HEK293 (cell line): Measurements from ENCODE around the gene C9orf40.

Experiments used
- CTCF ChIA-PET: fragments of 350-600 bp; formaldehyde crosslinking; extraction: SDS; loops from one replicate; lab custom pipeline; 2021; ENCODE audit warnings: antibody characterized with exemption; lab: Yijun Ruan, JAX
- POLR2A ChIA-PET: fragments of 300-600 bp; formaldehyde crosslinking; extraction: SDS; loops from one replicate; lab custom pipeline; 2020; ENCODE audit warnings: antibody characterized with exemption, inconsistent platforms; lab: Yijun Ruan, JAX
- H3K27ac ChIP-seq: fragments of 200-500 bp; sonication (Bioruptor generic); 2 replicates; pipeline ENCODE4 v1.5.1; 2014; ENCODE audit warnings: low read depth, low read length, control low read depth, inconsistent platforms; ENCODE audit errors: extremely low read depth
- H3K36me3 ChIP-seq, 2 experiments: fragments of 200-500 bp in 1 of 2; sonication (Bioruptor generic) in 1 of 2; 1 replicate in 1 of 2; 2 replicates in 1 of 2; pipeline ENCODE4 v1.5.1; 2014 to 2017; ENCODE audit warnings: inconsistent platforms in 2 of 2, low read length in 2 of 2; ENCODE audit not compliant: control insufficient read depth in 2 of 2, insufficient read depth in 1 of 2
- H3K4me1 ChIP-seq: fragments of 200-500 bp; sonication (Bioruptor generic); 2 replicates; pipeline ENCODE4 v1.5.1; 2014; ENCODE audit warnings: mild to moderate bottlenecking, low read length, inconsistent platforms; ENCODE audit not compliant: control insufficient read depth, insufficient read depth
- H3K4me3 ChIP-seq: 2 replicates; pipeline ENCODE4 v1.5.1; 2011; ENCODE audit warnings: low read depth, mild to moderate bottlenecking, control low read depth, low read length, moderate library complexity
- H3K9me3 ChIP-seq: fragments of 200-500 bp; sonication (Bioruptor generic); 2 replicates; pipeline ENCODE4 v1.5.1; 2014; ENCODE audit warnings: low read depth, low read length, inconsistent platforms; ENCODE audit not compliant: control insufficient read depth, insufficient read depth
- ATF2 ChIP-seq: fragments of 450-650 bp; formaldehyde crosslinking; IDR thresholded peaks from 2 replicates; pipeline ENCODE4 v1.5.1; 2016; ENCODE audit warnings: missing biosample characterization, missing genetic modification characterization, low read depth
- FEZF1 ChIP-seq: fragments of 450-650 bp; formaldehyde crosslinking; IDR thresholded peaks from 2 replicates; pipeline ENCODE4 v1.5.1; 2016; ENCODE audit warnings: missing biosample characterization, missing genetic modification characterization
- GFI1B ChIP-seq: fragments of 450-650 bp; formaldehyde crosslinking; IDR thresholded peaks from 2 replicates; pipeline ENCODE4 v1.5.1; 2016; ENCODE audit warnings: missing biosample characterization, missing genetic modification characterization
- HOXA7 ChIP-seq: sonication (generic); formaldehyde crosslinking; IDR thresholded peaks from 2 replicates; pipeline ENCODE4 v1.8.1; 2022; ENCODE audit warnings: missing genetic modification reagents, borderline replicate concordance
- HOXC10 ChIP-seq: sonication (generic); formaldehyde crosslinking; IDR thresholded peaks from 2 replicates; pipeline ENCODE4 v1.8.1; 2023; ENCODE audit warnings: mild to moderate bottlenecking, missing genetic modification reagents
- REPIN1 ChIP-seq: fragments of 450-650 bp; formaldehyde crosslinking; IDR thresholded peaks from 2 replicates; pipeline ENCODE4 v1.5.1; 2017; ENCODE audit warnings: missing biosample characterization, missing genetic modification characterization, low read depth
- SALL2 ChIP-seq: fragments of 450-650 bp; formaldehyde crosslinking; IDR thresholded peaks from 2 replicates; pipeline ENCODE4 v1.5.0; 2017; ENCODE audit warnings: missing biosample characterization, mild to moderate bottlenecking, missing genetic modification characterization, borderline replicate concordance
- TCF7L2 ChIP-seq: IDR thresholded peaks from 2 replicates; pipeline ENCODE4 v1.6.1; 2011; ENCODE audit warnings: low read depth, mild to moderate bottlenecking, inconsistent platforms, low read length, moderate library complexity, borderline replicate concordance
- ZBTB20 ChIP-seq: fragments of 450-650 bp; formaldehyde crosslinking; IDR thresholded peaks from 2 replicates; pipeline ENCODE4 v1.5.1; 2016; ENCODE audit warnings: missing biosample characterization, missing genetic modification characterization
- ZFHX2 ChIP-seq: fragments of 450-650 bp; formaldehyde crosslinking; conservative IDR thresholded peaks from 2 replicates; pipeline ENCODE4 v1.5.1; 2016; ENCODE audit warnings: missing biosample characterization, missing genetic modification characterization
- ZFP41 ChIP-seq: fragments of 450-650 bp; formaldehyde crosslinking; IDR thresholded peaks from 2 replicates; pipeline ENCODE4 v1.5.1; 2016; ENCODE audit warnings: missing biosample characterization, missing genetic modification characterization, borderline replicate concordance
- ZNF133 ChIP-seq: fragments of 450-650 bp; formaldehyde crosslinking; IDR thresholded peaks from 2 replicates; pipeline ENCODE4 v1.5.1; 2016; ENCODE audit warnings: missing biosample characterization, missing genetic modification characterization
- ZNF169 ChIP-seq: fragments of 450-650 bp; formaldehyde crosslinking; IDR thresholded peaks from 2 replicates; pipeline ENCODE4 v1.5.1; 2016; ENCODE audit warnings: missing biosample characterization, missing genetic modification characterization
- ZNF2 ChIP-seq: fragments of 450-650 bp; formaldehyde crosslinking; IDR thresholded peaks from 2 replicates; pipeline ENCODE4 v1.5.1; 2016; ENCODE audit warnings: missing biosample characterization, missing genetic modification characterization
- ZNF311 ChIP-seq: fragments of 450-650 bp; formaldehyde crosslinking; IDR thresholded peaks from 2 replicates; pipeline ENCODE4 v1.5.1; 2017; ENCODE audit warnings: missing biosample characterization, missing genetic modification characterization, borderline replicate concordance
- ZNF324 ChIP-seq: fragments of 450-650 bp; formaldehyde crosslinking; IDR thresholded peaks from 2 replicates; pipeline ENCODE4 v1.5.1; 2016; ENCODE audit warnings: missing biosample characterization, missing genetic modification characterization
- ZNF350 ChIP-seq: fragments of 450-650 bp; formaldehyde crosslinking; IDR thresholded peaks from 2 replicates; pipeline ENCODE4 v1.5.0; 2017; ENCODE audit warnings: missing biosample characterization, mild to moderate bottlenecking, missing genetic modification characterization
- ZNF354C ChIP-seq: fragments of 450-650 bp; formaldehyde crosslinking; IDR thresholded peaks from 2 replicates; pipeline ENCODE4 v1.5.1; 2016; ENCODE audit warnings: missing biosample characterization, missing genetic modification characterization, low read depth, borderline replicate concordance
- ZNF362 ChIP-seq: fragments of 450-650 bp; formaldehyde crosslinking; IDR thresholded peaks from 2 replicates; pipeline ENCODE4 v1.5.1; 2016; ENCODE audit warnings: missing biosample characterization, missing genetic modification characterization
- ZNF404 ChIP-seq: fragments of 450-650 bp; formaldehyde crosslinking; IDR thresholded peaks from 2 replicates; pipeline ENCODE4 v1.5.1; 2017; ENCODE audit warnings: missing biosample characterization, missing genetic modification characterization
- ZNF423 ChIP-seq: fragments of 450-650 bp; formaldehyde crosslinking; IDR thresholded peaks from 2 replicates; pipeline ENCODE4 v1.5.1; 2016; ENCODE audit warnings: missing biosample characterization, missing genetic modification characterization
- ZNF426 ChIP-seq: fragments of 450-650 bp; formaldehyde crosslinking; IDR thresholded peaks from 2 replicates; pipeline ENCODE4 v1.5.1; 2017; ENCODE audit warnings: missing biosample characterization, missing genetic modification characterization, mild to moderate bottlenecking, inconsistent platforms, moderate library complexity
- ZNF513 ChIP-seq: fragments of 450-650 bp; IDR thresholded peaks from 2 replicates; pipeline ENCODE4 v1.5.1; 2018; ENCODE audit warnings: missing biosample characterization, missing genetic modification characterization
- ZNF555 ChIP-seq: fragments of 450-650 bp; formaldehyde crosslinking; conservative IDR thresholded peaks from 2 replicates; pipeline ENCODE4 v1.5.1; 2017; ENCODE audit warnings: missing biosample characterization, mild to moderate bottlenecking, missing genetic modification characterization, inconsistent platforms
- ZNF558 ChIP-seq: fragments of 450-650 bp; formaldehyde crosslinking; IDR thresholded peaks from 2 replicates; pipeline ENCODE4 v1.5.1; 2016; ENCODE audit warnings: missing biosample characterization, missing genetic modification characterization
- ZNF571 ChIP-seq: fragments of 450-650 bp; formaldehyde crosslinking; IDR thresholded peaks from 2 replicates; pipeline ENCODE4 v1.5.0; 2017; ENCODE audit warnings: missing biosample characterization, missing genetic modification characterization
- ZNF621 ChIP-seq: fragments of 450-650 bp; formaldehyde crosslinking; IDR thresholded peaks from 2 replicates; pipeline ENCODE4 v1.5.1; 2017; ENCODE audit warnings: missing biosample characterization, missing genetic modification characterization
- ZNF623 ChIP-seq: fragments of 450-650 bp; formaldehyde crosslinking; IDR thresholded peaks from 2 replicates; pipeline ENCODE4 v1.5.1; 2016; ENCODE audit warnings: missing biosample characterization, missing genetic modification characterization
- ZNF624 ChIP-seq: fragments of 450-650 bp; formaldehyde crosslinking; IDR thresholded peaks from 2 replicates; pipeline ENCODE4 v1.5.1; 2017; ENCODE audit warnings: missing biosample characterization, missing genetic modification characterization
- ZNF629 ChIP-seq: fragments of 450-650 bp; formaldehyde crosslinking; IDR thresholded peaks from 2 replicates; pipeline ENCODE4 v1.5.1; 2017; ENCODE audit warnings: missing biosample characterization, missing genetic modification characterization
- ZNF658 ChIP-seq: fragments of 450-650 bp; formaldehyde crosslinking; IDR thresholded peaks from 2 replicates; pipeline ENCODE4; 2016; ENCODE audit warnings: missing biosample characterization, missing genetic modification characterization
- ZXDB ChIP-seq: fragments of 450-650 bp; formaldehyde crosslinking; IDR thresholded peaks from 2 replicates; pipeline ENCODE4 v1.5.1; 2016; ENCODE audit warnings: missing biosample characterization, missing genetic modification characterization
- TF ChIP-seq, protein P1 (sequence below): fragments of 450-650 bp; IDR thresholded peaks from 2 replicates; pipeline ENCODE4 v1.5.1; 2018; ENCODE audit warnings: missing biosample characterization, mild to moderate bottlenecking, missing genetic modification characterization

The C9orf40 gene

GRCh38 chr9:74940600-74940999, 12.1 kb downstream of the C9orf40 start (continued):
- TF ChIP-seq ATF2 (tag by site-specific recombination): no peak
- TF ChIP-seq ZNF324 (tag by site-specific recombination): no peak
- TF ChIP-seq ZBTB20 (tag by site-specific recombination): no peak
- no peak for TF ChIP-seq ZNF513 (tag by site-specific recombination)
- TF ChIP-seq ZNF623: no peak
- no peak for TF ChIP-seq ZFHX2 (tag by site-specific recombination)
- TF ChIP-seq ZNF362 (tag by site-specific recombination): no peak
- TF ChIP-seq ZNF558 (tag by site-specific recombination): no peak
- TF ChIP-seq, all 188 proteins: peak for 0

DNA sequence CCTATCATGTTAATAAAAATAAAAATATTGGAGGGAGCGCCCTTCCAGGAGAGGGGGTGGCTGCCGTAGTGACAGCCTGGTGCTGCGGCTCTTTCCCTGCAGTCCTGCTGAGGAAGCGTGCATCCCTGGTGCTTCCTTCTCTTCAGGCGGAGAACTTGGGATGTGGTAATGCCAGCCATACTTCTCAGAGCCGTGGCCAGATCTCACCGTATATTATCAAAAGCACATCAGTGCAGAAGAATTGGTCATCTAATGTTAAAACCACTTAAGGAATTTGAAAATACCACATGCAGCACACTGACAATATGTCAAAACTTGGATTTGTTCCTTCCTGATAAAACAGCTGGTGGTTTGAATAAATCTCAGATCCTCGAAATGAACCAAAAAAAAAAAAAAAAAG, 17.7 kb downstream of the C9orf40 start:
- Histone ChIP-seq H3K9me3 (no peaks in the 10 kb centered on the region), H3K4me3 (no peak overlapping the region), H3K27ac (no peak overlapping the region), H3K36me3 (no peaks in the 10 kb centered on the region), H3K4me1 (no peaks in the 10 kb centered on the region)
- ChIA-PET POLR2A (no interaction called here), CTCF (no interaction called here)
- TF ChIP-seq ZNF658 (tag by site-specific recombination) (no peak), ZNF571 (tag by site-specific recombination) (no peak), HOXC10 (no peak), ZNF621 (tag by site-specific recombination) (no peak), ZNF133 (tag by site-specific recombination) (no peak), GFI1B (tag by site-specific recombination) (no peak), ZNF2 (tag by site-specific recombination) (no peak), ZFP41 (tag by site-specific recombination) (no peak), FEZF1 (tag by site-specific recombination) (no peak)

DNA sequence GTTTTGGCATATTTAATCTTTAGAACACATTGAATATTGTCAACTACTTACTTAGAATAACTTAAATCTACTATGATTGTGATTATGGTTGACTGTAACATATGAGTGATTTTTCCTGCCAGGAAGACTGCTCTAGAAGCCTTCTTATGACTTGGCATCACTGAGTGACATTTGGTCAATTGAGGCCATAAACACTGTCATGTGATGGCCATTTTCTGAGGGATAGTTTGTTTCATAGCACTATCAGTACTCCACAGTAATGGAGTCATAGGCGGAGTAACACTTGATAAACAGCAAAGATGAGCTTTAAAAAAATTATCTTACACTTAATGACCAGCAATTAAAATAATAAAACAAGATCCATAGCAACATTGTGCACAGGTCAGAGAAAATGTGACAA, 31.0 kb downstream of the C9orf40 start:
- H3K4me3 ChIP-seq: no peak overlapping the region
- POLR2A ChIA-PET: no interaction called here
- H3K27ac ChIP-seq: no peak overlapping the region
- H3K9me3 ChIP-seq: no peaks in the 10 kb centered on the region
- CTCF ChIA-PET: no interaction called here
- H3K4me1 ChIP-seq: no peaks in the 10 kb centered on the region
- H3K36me3 ChIP-seq: no peaks in the 10 kb centered on the region
- TF ChIP-seq ZNF354C (tag by site-specific recombination) (no peak), ZNF423 (tag by site-specific recombination) (no peak), ZXDB (tag by site-specific recombination) (no peak), ZNF629 (tag by site-specific recombination) (no peak), REPIN1 (tag by site-specific recombination) (no peak), TCF7L2 (no peak), ZNF624 (no peak), ZNF169 (tag by site-specific recombination) (no peak), SALL2 (tag by site-specific recombination) (no peak), ZNF426 (no peak), ZNF555 (tag by site-specific recombination) (no peak), ZNF350 (tag by site-specific recombination) (no peak), ZNF311 (tag by site-specific recombination) (no peak), ZNF404 (tag by site-specific recombination) (no peak), HOXA7 (CRISPR knock-in tag) (no peak)
- TF ChIP-seq, protein P1, sequence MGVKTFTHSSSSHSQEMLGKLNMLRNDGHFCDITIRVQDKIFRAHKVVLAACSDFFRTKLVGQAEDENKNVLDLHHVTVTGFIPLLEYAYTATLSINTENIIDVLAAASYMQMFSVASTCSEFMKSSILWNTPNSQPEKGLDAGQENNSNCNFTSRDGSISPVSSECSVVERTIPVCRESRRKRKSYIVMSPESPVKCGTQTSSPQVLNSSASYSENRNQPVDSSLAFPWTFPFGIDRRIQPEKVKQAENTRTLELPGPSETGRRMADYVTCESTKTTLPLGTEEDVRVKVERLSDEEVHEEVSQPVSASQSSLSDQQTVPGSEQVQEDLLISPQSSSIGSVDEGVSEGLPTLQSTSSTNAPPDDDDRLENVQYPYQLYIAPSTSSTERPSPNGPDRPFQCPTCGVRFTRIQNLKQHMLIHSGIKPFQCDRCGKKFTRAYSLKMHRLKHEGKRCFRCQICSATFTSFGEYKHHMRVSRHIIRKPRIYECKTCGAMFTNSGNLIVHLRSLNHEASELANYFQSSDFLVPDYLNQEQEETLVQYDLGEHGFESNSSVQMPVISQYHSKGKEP: no peak
